H1 (cell line): ENCODE data around the gene COX19. TPM values are rescaled to one million over a fixed set of nuclear protein-coding genes. Genes with fewer than 3 reads are reported as not detected.

ENCODE experiments used
- ASH2L ChIP-seq: fragments of 200-600, 300-600 bp; sonication (generic); IDR thresholded peaks from one replicate; pipeline ENCODE4 v1.7.1; 2017; ENCODE audit warnings: low read length
- EP300 ChIP-seq, 2 experiments: IDR thresholded peaks; 1 replicate in 1 of 2; 2 replicates in 1 of 2; pipeline ENCODE4 v1.6.1; 2011 to 2012; ENCODE audit warnings: low read depth in 2 of 2, low read length in 2 of 2, mild to moderate bottlenecking in 2 of 2, borderline replicate concordance in 1 of 2, inconsistent platforms in 1 of 2, moderate library complexity in 1 of 2
- RBBP5 ChIP-seq: IDR thresholded peaks from 2 replicates; pipeline ENCODE4 v1.7.1; 2012; ENCODE audit warnings: low read depth, mild to moderate bottlenecking, inconsistent platforms, low read length, moderate library complexity, borderline replicate concordance
- RNF2 ChIP-seq: fragments of 200-900, 300-1000 bp; sonication (generic); IDR thresholded peaks from 2 replicates; pipeline ENCODE4 v1.7.1; 2016; ENCODE audit warnings: borderline replicate concordance, low read depth, mild to moderate bottlenecking, antibody characterized with exemption, low read length; ENCODE audit not compliant: poor library complexity, severe bottlenecking; ENCODE audit errors: missing control alignments
- SP4 ChIP-seq: IDR thresholded peaks from 2 replicates; pipeline ENCODE4 v1.6.1; 2012; ENCODE audit warnings: low read length, inconsistent platforms
- SUZ12 ChIP-seq: fragments of 200-600 bp; sonication (generic); IDR thresholded peaks from 2 replicates; pipeline ENCODE4 v1.6.1; 2012; ENCODE audit warnings: mild to moderate bottlenecking, inconsistent platforms, low read length, moderate library complexity, mixed read lengths
- polyA plus RNA-seq, 7 experiments: library from polyadenylated mRNA; depleted of rRNA in 3 of 7; stranded (reverse) in 5 of 7; unstranded in 2 of 7; fragments of >200 nt in 5 of 7; fragments of 200-250 nt in 2 of 7; gene quantifications; 1 replicate in 5 of 7; 2 replicates in 1 of 7; 4 replicates in 1 of 7; pipeline versions ENCODE4 v1.2.1 to v1.2.3, GENCODE V29; 2011 to 2013; ENCODE audit warnings: missing spikeins in 2 of 7, mixed read lengths in 2 of 7
- total RNA-seq: library from RNA; stranded (reverse); fragmentation: NEBNext Ultra II Directional; extraction: Animal tissue kit (Norgen Biotek cat#: 25700); gene quantifications from 2 replicates; pipeline ENCODE4 v1.2.1, GENCODE V29; 2021

Gene COX19
- total and polyA plus RNA-seq, 2 of the 8 experiments (the other 6 are each of a cell fraction or from before 2014, with no cell fraction given): 3.9 to 7.9 TPM

DNA sequence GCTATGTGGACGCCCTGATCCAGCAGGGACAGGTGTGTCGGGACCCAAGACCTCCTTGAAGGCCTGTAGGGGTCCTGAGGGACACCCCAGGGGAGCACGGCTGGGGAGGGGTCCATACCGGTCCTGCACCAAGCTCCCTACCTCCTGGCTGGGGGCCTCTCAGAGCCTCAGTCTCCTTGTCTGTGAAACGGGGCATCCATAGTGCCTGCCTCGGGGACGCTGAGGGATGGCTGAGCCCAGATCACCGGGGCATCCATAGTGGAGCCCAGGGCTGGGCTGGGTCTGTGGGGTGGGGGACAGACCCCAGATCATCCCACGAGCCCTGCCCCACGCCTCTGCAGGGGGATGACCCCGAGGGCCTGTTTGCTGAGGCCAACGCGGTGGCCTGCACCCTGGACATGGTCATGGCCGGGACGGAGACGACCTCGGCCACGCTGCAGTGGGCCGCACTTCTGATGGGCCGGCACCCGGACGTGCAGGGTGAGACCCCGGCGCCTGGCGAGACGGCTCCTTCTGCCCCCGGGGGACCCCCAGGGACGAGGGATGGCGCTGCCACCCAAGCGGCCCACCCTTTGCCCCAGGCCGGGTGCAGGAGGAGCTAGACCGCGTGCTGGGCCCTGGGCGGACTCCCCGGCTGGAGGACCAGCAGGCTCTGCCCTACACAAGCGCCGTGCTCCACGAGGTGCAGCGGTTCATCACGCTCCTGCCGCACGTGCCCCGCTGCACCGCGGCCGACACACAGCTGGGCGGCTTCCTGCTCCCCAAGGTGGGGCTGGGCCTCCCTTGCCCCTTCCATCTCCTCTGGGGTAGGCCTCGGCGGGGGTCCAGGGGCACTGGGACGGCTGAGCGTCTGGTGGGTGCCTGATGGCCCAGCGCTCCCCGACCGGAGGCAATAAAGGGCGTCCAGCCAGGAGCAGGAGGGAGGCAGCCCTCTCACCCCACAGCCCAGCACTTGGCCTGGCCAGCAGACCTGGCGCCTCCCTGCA is 11.7 kb upstream of the COX19 start (continued):
- TF ChIP-seq SP4 (no peak), RNF2 (no peak), EP300 (IDR thresholded peaks at IDR 0.05; ENCODE audit: borderline replicate concordance in 1 of 2, low read depth in 2 of 2, low read length in 2 of 2) (no peak), SUZ12 (no peak), RBBP5 (no peak), ASH2L (no peak)
